Astrocyte of the cerebellum (primary cell): ENCODE results near the gene STN1.

ENCODE experiments used
- DNase-seq: peaks from one replicate; pipeline ENCODE4 v3.0.0-alpha.2; 2011; ENCODE audit warnings: low read depth
- H3K4me3 ChIP-seq: 2 replicates; pipeline ENCODE4 v1.5.1; 2011; ENCODE audit warnings: mild to moderate bottlenecking, low read depth, low read length, moderate library complexity
- in situ Hi-C: cut with HindIII; loops from 2 replicates; pipeline ENCODE4 v1.10.0; 2017; ENCODE audit warnings: low sequenced_read_pairs
- TF ChIP-seq, protein P1 (sequence below): IDR thresholded peaks from 2 replicates; pipeline ENCODE4 v1.5.1; 2012; ENCODE audit warnings: low read length, low read depth, moderate library complexity, mild to moderate bottlenecking; ENCODE audit errors: missing control alignments

Gene STN1

DNA sequence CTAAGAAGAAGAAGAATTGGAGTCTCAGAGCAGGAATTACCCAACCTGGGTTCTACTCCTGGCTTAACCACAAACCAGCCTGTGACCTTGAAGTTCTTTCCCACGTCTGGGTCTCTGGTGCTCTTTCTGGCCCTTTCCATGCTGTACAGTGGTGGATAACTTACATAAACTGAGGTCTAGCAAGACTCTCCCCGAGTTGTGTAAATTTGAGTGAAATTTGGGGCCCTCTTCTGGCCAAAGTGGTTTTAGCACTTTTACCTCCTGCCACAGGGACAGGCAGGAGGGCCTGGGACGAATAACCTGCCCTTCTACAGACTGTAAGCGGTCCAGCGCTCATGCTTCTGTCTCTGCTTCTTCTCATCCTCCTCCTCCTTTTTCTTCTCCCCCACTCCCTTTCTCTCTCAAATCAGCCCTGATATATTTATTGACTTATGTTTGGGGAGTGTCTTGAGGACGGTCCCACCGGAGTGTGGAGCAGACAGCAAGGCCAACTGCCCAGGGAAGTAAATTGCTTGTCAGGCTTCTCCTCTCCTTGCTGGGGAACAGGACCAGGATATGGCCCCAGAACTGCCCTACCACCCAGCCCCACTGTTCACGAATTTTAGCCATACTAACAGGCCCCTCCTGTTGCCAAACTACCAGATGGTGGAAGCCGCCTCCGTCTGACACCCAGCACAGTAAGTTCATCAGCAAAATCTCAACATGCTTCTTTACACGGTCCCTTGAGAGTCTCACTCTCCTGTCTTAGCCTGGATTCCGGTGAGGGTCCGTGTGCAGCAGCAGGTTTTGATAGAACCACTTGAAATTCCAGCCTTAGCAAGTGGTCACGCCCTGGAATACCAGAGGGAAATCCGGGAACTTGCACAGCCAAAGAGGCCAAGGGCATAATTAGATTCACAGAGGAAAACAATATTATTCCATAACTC lies 58.6 kb downstream of the STN1 start:
- in situ Hi-C loops = loop anchor here (10.0 to 25.0 kb wide), 2 partner anchors 145 to 247 kb away; no protein-coding TSS in a partner anchor
- peak; percentile 56 for DNase-seq
- TF ChIP-seq, protein P1, sequence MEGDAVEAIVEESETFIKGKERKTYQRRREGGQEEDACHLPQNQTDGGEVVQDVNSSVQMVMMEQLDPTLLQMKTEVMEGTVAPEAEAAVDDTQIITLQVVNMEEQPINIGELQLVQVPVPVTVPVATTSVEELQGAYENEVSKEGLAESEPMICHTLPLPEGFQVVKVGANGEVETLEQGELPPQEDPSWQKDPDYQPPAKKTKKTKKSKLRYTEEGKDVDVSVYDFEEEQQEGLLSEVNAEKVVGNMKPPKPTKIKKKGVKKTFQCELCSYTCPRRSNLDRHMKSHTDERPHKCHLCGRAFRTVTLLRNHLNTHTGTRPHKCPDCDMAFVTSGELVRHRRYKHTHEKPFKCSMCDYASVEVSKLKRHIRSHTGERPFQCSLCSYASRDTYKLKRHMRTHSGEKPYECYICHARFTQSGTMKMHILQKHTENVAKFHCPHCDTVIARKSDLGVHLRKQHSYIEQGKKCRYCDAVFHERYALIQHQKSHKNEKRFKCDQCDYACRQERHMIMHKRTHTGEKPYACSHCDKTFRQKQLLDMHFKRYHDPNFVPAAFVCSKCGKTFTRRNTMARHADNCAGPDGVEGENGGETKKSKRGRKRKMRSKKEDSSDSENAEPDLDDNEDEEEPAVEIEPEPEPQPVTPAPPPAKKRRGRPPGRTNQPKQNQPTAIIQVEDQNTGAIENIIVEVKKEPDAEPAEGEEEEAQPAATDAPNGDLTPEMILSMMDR = peak; percentile 68
- no peak overlapping the region for H3K4me3 ChIP-seq

DNA sequence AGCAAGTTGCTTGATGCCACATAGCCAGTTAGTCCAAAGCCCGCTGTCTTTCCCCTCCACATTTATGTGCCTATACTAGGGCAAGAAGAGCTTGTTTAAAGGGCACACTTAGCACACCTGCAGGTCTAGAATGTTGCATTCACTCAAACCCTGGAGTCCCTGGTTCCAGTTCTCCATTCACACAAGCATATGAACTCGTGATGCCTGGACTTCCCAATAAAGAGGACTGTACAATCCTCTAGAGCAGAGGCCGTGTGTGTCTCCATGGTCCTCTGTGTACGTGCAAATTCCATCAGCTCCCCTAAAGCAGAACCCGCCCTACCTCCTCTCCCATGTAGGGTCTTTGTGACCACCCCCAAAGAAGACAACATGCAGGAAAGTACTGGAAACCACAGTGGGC lies 59.6 kb downstream of the STN1 start:
- in situ Hi-C loops = loop anchor here (10.0 to 25.0 kb wide), 2 partner anchors 144 to 246 kb away; no protein-coding TSS in a partner anchor

DNA sequence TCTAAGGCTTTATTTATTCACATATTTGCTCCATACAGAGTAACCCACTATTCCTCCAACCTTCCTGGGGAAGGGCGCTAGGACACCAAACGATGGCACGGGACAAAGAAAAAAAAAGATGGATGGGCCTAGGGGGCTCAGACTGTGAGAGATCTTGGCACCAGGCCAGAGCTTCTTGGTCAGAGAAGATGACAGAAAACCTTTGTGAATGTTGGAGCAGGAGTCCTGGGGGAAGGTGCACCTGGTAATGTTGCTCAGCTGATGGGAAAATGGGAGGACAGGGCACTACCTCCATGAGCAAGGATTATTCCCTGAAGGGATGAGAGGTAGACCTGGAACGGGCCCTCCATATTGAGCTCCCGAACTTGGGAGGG lies 61.2 kb downstream of the STN1 start:
- in situ Hi-C loops = loop anchor here (10.0 to 25.0 kb wide), 2 partner anchors 142 to 244 kb away; no protein-coding TSS in a partner anchor
- TF ChIP-seq, protein P1 = no peak
- no peak overlapping the region for H3K4me3 ChIP-seq
- no peak for DNase-seq

More for the DNA sequence above, 59.6 kb downstream of the STN1 start:
- no peak overlapping the region for H3K4me3 ChIP-seq
- TF ChIP-seq, protein P1 = no peak
- no peak for DNase-seq

DNA sequence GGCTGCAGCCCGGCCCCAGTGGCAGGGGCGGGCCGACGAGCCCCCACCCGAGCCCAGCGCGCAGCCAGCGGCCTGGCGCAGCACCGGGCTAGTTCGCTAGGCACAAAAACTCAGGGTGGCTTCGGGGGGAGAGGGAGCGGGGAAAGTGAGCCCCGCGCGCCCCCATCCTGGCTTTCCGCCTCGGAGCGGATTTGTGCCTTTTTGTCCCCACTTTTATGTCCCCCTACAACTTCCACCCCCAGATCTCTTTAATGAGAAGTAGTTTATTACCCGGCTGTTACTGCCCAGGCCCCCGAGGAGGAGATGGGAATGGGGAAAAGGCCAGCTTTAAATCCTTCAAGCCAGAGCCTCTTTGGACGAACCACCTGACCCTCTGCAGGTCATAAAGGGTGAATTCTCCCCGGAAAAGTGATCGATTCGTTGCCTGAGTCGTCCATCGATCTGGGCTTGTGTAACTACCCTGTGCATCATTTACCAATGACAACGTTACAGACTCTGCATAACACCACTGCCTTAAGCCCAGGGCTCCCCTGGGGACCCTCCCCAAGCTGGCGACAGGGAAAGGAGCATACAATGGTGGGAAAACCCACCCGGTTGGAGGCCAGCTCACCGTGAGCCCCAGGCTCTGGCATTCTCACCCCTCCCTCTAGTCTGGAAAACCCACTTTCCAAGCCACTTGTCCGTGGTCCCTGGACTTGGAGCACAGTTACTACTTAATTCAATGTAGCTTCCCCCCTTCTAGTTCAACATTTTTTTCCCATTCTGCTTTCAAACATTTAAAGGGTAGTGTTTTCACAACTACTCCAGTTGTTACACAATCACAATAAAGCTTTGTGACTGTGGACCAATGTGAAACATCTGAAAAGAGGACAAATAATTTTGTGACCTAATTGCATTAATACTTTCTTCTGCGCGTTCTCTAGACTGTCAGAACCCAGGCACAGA lies 61.9 kb downstream of the STN1 start:
- H3K4me3 ChIP-seq = peak overlapping the region; percentile 61

DNA sequence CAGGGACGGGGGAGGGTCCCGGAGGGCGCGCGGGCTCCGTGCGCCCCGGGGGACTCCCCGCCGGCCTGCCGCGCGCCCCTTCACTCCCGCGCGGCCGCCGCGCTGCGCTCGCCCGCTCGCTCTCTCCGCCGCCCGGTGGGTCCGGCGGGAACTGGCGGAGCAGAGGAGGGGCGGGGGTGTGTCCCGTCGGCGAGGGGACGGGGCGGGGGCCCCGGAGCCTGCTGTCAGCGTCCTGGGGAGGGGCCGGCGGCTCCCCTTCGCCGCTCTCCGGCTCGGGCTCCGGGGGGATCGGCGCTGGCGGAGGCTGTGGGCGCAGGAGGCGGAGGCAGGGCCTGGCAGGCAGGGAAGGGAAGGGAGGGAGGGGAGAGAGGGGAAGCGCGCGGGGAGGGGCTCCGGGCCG lies 62.6 kb downstream of the STN1 start, which contains the start of gene SH3PXD2A:
Gene SH3PXD2A (minus strand): TSS at position 153 of the 400 bp plus-strand sequence. CDS start 310 bp downstream, outside the sequence.
- TF ChIP-seq, protein P1 = no peak
- no peak for DNase-seq
- in situ Hi-C loops = loop anchor here (10.0 to 25.0 kb wide), 2 partner anchors 141 to 243 kb away; no protein-coding TSS in a partner anchor
- peak within 1 kb of the TSS; percentile 61 for H3K4me3 ChIP-seq

More for the DNA sequence above, 61.9 kb downstream of the STN1 start:
- no peak for DNase-seq
- TF ChIP-seq, protein P1 = no peak
- in situ Hi-C loops = loop anchor here (10.0 to 25.0 kb wide), 2 partner anchors 141 to 244 kb away; no protein-coding TSS in a partner anchor
